Endodermal cell (in vitro differentiated cells): ENCODE data around the gene DAPP1. TPM values are rescaled to one million over a fixed set of nuclear protein-coding genes. Genes with fewer than 3 reads are reported as not detected.

Experiments used
- DNase-seq: peaks from one replicate; pipeline ENCODE4 v3.0.0-alpha.2; 2017
- H3K27ac ChIP-seq: 2 replicates; pipeline ENCODE4 v1.5.1; 2013; ENCODE audit warnings: mild to moderate bottlenecking, low read depth, low read length, moderate library complexity
- H3K27me3 ChIP-seq: 2 replicates; pipeline ENCODE4 v1.6.1; 2013; ENCODE audit warnings: mild to moderate bottlenecking, low read length, moderate library complexity; ENCODE audit not compliant: insufficient read depth, control insufficient read depth, poor library complexity, severe bottlenecking
- H3K36me3 ChIP-seq: 2 replicates; pipeline ENCODE4 v1.7.0; 2013; ENCODE audit warnings: mild to moderate bottlenecking, low read length, moderate library complexity; ENCODE audit not compliant: control insufficient read depth, insufficient read depth
- H3K4me1 ChIP-seq: one replicate; pipeline ENCODE4 v1.7.0; 2013; ENCODE audit warnings: low read length; ENCODE audit not compliant: control insufficient read depth, insufficient read depth
- H3K4me3 ChIP-seq: 2 replicates; pipeline ENCODE4 v1.5.1; 2013; ENCODE audit warnings: mild to moderate bottlenecking, low read length, moderate library complexity
- H3K9ac ChIP-seq: 2 replicates; pipeline ENCODE4 v1.6.1; 2013; ENCODE audit warnings: mild to moderate bottlenecking, low read length, moderate library complexity; ENCODE audit not compliant: poor library complexity, severe bottlenecking; ENCODE audit errors: extremely low read depth
- H3K9me3 ChIP-seq: 2 replicates; pipeline ENCODE4 v1.6.1; 2013; ENCODE audit warnings: mild to moderate bottlenecking, low read length, moderate library complexity; ENCODE audit not compliant: control insufficient read depth
- H3K27ac Mint-ChIP-seq: 2 replicates; pipeline ENCODE4 v1.8.0; 2020; ENCODE audit warnings: mixed read lengths
- H3K27me3 Mint-ChIP-seq: 2 replicates; pipeline ENCODE4 v1.8.0; 2021; ENCODE audit warnings: mild to moderate bottlenecking, mixed read lengths; ENCODE audit not compliant: insufficient read depth
- H3K36me3 Mint-ChIP-seq: 2 replicates; pipeline ENCODE4 v1.8.0; 2020; ENCODE audit warnings: low read depth, mixed read lengths
- H3K4me1 Mint-ChIP-seq: 2 replicates; pipeline ENCODE4 v1.8.0; 2020; ENCODE audit warnings: mixed read lengths
- H3K4me3 Mint-ChIP-seq: 2 replicates; pipeline ENCODE4 v1.8.0; 2020; ENCODE audit warnings: mild to moderate bottlenecking, moderate library complexity, mixed read lengths
- H3K9me3 Mint-ChIP-seq: 2 replicates; pipeline ENCODE4 v1.8.0; 2020; ENCODE audit warnings: mild to moderate bottlenecking, mixed read lengths
- CTCF ChIP-seq: fragments of 200-600 bp; sonication (generic); conservative IDR thresholded peaks from 2 replicates; pipeline ENCODE4 v1.5.0; 2021; ENCODE audit warnings: antibody characterized with exemption, mild to moderate bottlenecking
- WGBS, 2 experiments: methylation state at CpG; one replicate each; pipeline versions ENCODE4 v1.1.5 to v1.1.7; 2013; ENCODE audit warnings: missing lambda C conversion rate in 2 of 2, mixed read lengths in 1 of 2; ENCODE audit not compliant: insufficient coverage in 1 of 2, insufficient read length in 1 of 2; 5-methylcytosine and 5-hydroxymethylcytosine counted together
- total RNA-seq, 2 donors: library from RNA; stranded (reverse); fragmentation: NEBNext Ultra II Directional in 1 of 2; extraction: Animal tissue kit (Norgen Biotek cat#: 25700) in 1 of 2; gene quantifications; 2 replicates in 1 of 2; 3 replicates in 1 of 2; pipeline ENCODE4 v1.2.1, GENCODE V29; 2021

The DAPP1 gene
- total RNA-seq, 2 donors from 2014 or later = not detected

DNA sequence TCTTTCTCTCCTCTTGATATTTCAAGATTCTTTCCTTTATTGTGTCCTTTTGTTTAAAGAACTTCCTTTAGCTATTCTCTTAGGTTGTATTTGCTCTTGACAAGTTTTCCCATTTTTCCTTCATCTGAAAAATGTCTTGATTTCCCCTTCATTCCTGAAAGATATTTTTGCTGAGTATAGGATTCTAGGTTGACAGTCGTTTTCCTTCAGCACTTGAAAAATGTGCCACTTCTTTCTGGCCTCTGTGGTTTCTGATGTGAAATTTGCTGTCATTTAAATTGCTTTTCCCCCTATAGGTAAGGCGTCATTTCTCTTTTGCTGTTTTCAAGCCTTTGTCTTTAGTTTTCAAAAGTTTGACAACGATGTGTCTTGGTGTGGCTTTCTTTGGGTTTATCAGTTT, 100.9 kb downstream of the DAPP1 start:
- no peaks in the 10 kb centered on the region for H3K4me1 ChIP-seq
- peaks cover 60% of the 10 kb centered on the region for H3K36me3 ChIP-seq
- Mint-ChIP-seq H3K4me1 (no peaks in the 10 kb centered on the region), H3K4me3 (no peak overlapping the region), H3K27me3 (no peaks in the 10 kb centered on the region), H3K27ac (no peak overlapping the region), H3K36me3 (peaks cover 53% of the 10 kb centered on the region), H3K9me3 (no peaks in the 10 kb centered on the region)
- no peak for TF ChIP-seq CTCF
- 83 to 95% methylated on average over 2 to 3 of the region's 3 CpGs for WGBS, 2 experiments
- H3K4me3 ChIP-seq = no peak overlapping the region
- DNase-seq = no peak
- H3K9ac ChIP-seq = no peak overlapping the region
- no peaks in the 10 kb centered on the region for H3K27me3 ChIP-seq
- peaks cover 14% of the 10 kb centered on the region for H3K9me3 ChIP-seq
- no peak overlapping the region for H3K27ac ChIP-seq

GRCh38 chr4:99918656-99919055, 102.0 kb downstream of the DAPP1 start:
- no peaks in the 10 kb centered on the region for H3K27me3 Mint-ChIP-seq
- WGBS, 2 experiments = 95% methylated on average over 2 of the region's 2 CpGs; no CpG with 5 or more reads in 1 of the 2 experiments

More at GRCh38 chr4:99918656-99919055, 102.0 kb downstream of the DAPP1 start:
- Histone ChIP-seq H3K27ac (no peak overlapping the region), H3K36me3 (peaks cover 63% of the 10 kb centered on the region), H3K4me3 (no peak overlapping the region), H3K9me3 (peaks cover 14% of the 10 kb centered on the region), H3K4me1 (no peaks in the 10 kb centered on the region), H3K27me3 (no peaks in the 10 kb centered on the region), H3K9ac (no peak overlapping the region)
- TF ChIP-seq CTCF = no peak
- peaks cover 51% of the 10 kb centered on the region for H3K36me3 Mint-ChIP-seq
- H3K4me3 Mint-ChIP-seq = no peak overlapping the region
- no peaks in the 10 kb centered on the region for H3K4me1 Mint-ChIP-seq
- no peak overlapping the region for H3K27ac Mint-ChIP-seq
- H3K9me3 Mint-ChIP-seq = no peaks in the 10 kb centered on the region
- no peak for DNase-seq

Other genes starting within 250 kb of the DAPP1 start
- under 1 TPM; 0.11 to 0.42 TPM for gene MTTP, start 242.0 kb upstream of the DAPP1 start, total RNA-seq
- not detected for gene C4orf54, start 159.0 kb upstream of the DAPP1 start, total RNA-seq
- gene LAMTOR3, start 77.6 kb downstream of the DAPP1 start, total RNA-seq = 10 to 100 TPM; 31.6 to 33.0 TPM
- 10 to 100 TPM; 50.3 to 62.5 TPM for gene DNAJB14, start 129.8 kb downstream of the DAPP1 start, total RNA-seq
- gene H2AZ1, start 133.4 kb downstream of the DAPP1 start, total RNA-seq = 100 to 1,000 TPM; 580 to 651 TPM